GM19193 (cell line): ENCODE data around the gene TBC1D8.

Experiments
- POLR2A ChIP-seq: IDR thresholded peaks from 4 replicates; pipeline ENCODE4 v1.6.1; 2011; ENCODE audit not compliant: insufficient read depth, insufficient read length; ENCODE audit errors: extremely low read depth

TBC1D8 gene

GRCh38 chr2:101082998-101083397 lies 68.2 kb downstream of the TBC1D8 start:
- TF ChIP-seq POLR2A: no peak

- TF ChIP-seq POLR2A: no peak
Observed at GRCh38 chr2:101081375-101081907, 69.7 kb downstream of the TBC1D8 start.

GRCh38 chr2:101080211-101081068 lies 70.7 kb downstream of the TBC1D8 start:
- no peak for TF ChIP-seq POLR2A

GRCh38 chr2:101076581-101076980 lies 74.6 kb downstream of the TBC1D8 start:
- no peak for TF ChIP-seq POLR2A

GRCh38 chr2:101064868-101065549 lies 86.2 kb downstream of the TBC1D8 start:
- TF ChIP-seq POLR2A: no peak

- no peak for TF ChIP-seq POLR2A
Observed at GRCh38 chr2:101064505-101064867, 86.7 kb downstream of the TBC1D8 start.

- TF ChIP-seq POLR2A: no peak
Observed at GRCh38 chr2:101064125-101064502, 87.1 kb downstream of the TBC1D8 start.

GRCh38 chr2:101063352-101064124 lies 87.6 kb downstream of the TBC1D8 start:
- TF ChIP-seq POLR2A: no peak

GRCh38 chr2:101058386-101058785 lies 92.8 kb downstream of the TBC1D8 start:
- no peak for TF ChIP-seq POLR2A

GRCh38 chr2:101057051-101057933 lies 93.9 kb downstream of the TBC1D8 start:
- no peak for TF ChIP-seq POLR2A

- TF ChIP-seq POLR2A: no peak
Observed at GRCh38 chr2:101053117-101053516, 98.1 kb downstream of the TBC1D8 start.

GRCh38 chr2:101052147-101052546 lies 99.0 kb downstream of the TBC1D8 start:
- no peak for TF ChIP-seq POLR2A

- TF ChIP-seq POLR2A: no peak
Observed at GRCh38 chr2:101048756-101049155, 102.4 kb downstream of the TBC1D8 start.

GRCh38 chr2:101047774-101048173 lies 103.4 kb downstream of the TBC1D8 start:
- no peak for TF ChIP-seq POLR2A
